Measurements from ENCODE around the gene MSLN. TPM values are rescaled to one million over a fixed set of nuclear protein-coding genes. Genes with fewer than 3 reads are reported as not detected.

The MSLN gene
- total RNA-seq, 4 donors from 2014 or later, result 0.39 TPM; not detected in 3

DNA sequence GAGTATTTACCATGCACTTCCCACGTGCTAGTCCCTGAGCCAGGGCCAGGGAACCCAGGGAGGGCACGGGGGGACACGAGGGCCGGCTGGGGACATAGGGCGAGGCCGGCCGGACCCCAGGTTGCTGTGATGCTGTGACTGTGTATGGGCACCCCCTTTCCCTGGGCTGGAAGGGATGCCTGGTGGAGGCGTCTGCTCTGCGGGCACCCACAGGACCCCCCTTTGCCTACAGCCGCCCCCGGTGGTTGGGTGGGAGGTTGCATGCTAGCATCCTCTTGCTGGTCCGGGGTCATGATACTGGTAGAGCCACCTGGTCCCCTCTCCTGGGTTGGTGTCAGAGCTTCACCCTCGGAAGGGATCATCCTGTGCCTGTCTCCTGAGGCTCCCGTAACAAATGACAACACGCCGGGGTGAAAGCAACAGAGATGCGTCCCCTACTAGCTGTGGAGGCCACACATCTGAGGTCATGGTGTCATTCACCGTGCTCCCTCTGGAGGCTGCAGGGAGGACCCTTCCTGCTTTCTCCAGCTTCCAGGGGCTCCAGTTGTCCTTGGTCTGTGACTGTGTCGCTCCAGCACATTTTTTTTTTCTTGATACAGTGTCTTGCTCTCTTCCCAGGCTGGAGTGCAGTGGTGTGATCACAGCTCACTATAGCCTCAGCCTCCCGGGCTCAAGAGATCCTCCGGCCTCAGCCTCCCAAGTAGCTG lies 16.6 kb upstream of the MSLN start:
- intact Hi-C loops (cut with DNase I), result loop anchor here (2.0 kb wide), 1 partner anchor 33 kb away; no protein-coding TSS in a partner anchor
- TF ChIP-seq POLR2AphosphoS5 (IDR thresholded peaks at IDR 0.05) (no peak), POLR2A (IDR thresholded peaks at IDR 0.05; ENCODE audit: low read depth) (no peak), EP300 (IDR thresholded peaks at IDR 0.05) (no peak)
- TF ChIP-seq, protein P1, sequence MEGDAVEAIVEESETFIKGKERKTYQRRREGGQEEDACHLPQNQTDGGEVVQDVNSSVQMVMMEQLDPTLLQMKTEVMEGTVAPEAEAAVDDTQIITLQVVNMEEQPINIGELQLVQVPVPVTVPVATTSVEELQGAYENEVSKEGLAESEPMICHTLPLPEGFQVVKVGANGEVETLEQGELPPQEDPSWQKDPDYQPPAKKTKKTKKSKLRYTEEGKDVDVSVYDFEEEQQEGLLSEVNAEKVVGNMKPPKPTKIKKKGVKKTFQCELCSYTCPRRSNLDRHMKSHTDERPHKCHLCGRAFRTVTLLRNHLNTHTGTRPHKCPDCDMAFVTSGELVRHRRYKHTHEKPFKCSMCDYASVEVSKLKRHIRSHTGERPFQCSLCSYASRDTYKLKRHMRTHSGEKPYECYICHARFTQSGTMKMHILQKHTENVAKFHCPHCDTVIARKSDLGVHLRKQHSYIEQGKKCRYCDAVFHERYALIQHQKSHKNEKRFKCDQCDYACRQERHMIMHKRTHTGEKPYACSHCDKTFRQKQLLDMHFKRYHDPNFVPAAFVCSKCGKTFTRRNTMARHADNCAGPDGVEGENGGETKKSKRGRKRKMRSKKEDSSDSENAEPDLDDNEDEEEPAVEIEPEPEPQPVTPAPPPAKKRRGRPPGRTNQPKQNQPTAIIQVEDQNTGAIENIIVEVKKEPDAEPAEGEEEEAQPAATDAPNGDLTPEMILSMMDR (IDR thresholded peaks at IDR 0.05), result no peak
- H3K36me3 ChIP-seq, result peaks cover 0 to 5% (median 0%) of the 10 kb centered on the region in 4 donors
- no peaks in the 10 kb centered on the region for H3K9me3 ChIP-seq
- H3K27ac ChIP-seq (replicated peaks in 1 of 4), result no peak overlapping the region
- H3K4me1 ChIP-seq, result peaks cover 14 to 21% (median 18%) of the 10 kb centered on the region in 4 donors
- DNase-seq (ENCODE audit: extremely low spot score), result no peak
- 74% methylated on average over 8 of the region's 21 CpGs for WGBS
- H3K4me3 ChIP-seq, result no peak overlapping the region
- peaks cover 0 to 34% (median 0%) of the 10 kb centered on the region in 4 donors for H3K27me3 ChIP-seq

DNA sequence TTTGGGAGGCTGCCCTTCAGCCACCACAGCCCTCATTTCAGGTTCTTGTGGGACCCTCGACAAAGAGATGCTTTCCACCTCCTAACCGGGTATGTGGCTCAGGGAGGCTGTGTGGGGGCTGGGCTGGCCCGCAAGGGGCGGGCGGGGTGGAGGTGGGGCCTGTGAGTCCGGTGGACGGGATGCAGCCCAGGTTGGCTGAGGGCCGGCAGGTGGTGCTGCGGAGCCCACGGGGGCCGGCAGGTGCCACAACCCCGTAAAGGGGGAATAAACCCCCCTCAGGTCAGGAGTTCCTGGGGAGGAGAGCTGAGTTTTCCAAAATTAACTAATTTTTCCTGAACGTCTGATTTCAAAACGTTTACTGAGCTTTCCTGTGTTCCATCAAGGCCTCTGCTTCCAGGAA lies 14.8 kb upstream of the MSLN start:
- peaks cover 4 to 7% (median 6%) of the 10 kb centered on the region in 4 donors for H3K4me1 ChIP-seq
- no peak for DNase-seq (ENCODE audit: extremely low spot score)
- TF ChIP-seq POLR2AphosphoS5 (IDR thresholded peaks at IDR 0.05) (no peak), POLR2A (IDR thresholded peaks at IDR 0.05; ENCODE audit: low read depth) (no peak), EP300 (IDR thresholded peaks at IDR 0.05) (no peak)
- TF ChIP-seq, protein P1 (IDR thresholded peaks at IDR 0.05), result no peak
- H3K36me3 ChIP-seq, result no peaks in the 10 kb centered on the region
- H3K27me3 ChIP-seq, result peaks cover 0 to 35% (median 0%) of the 10 kb centered on the region in 4 donors
- H3K9me3 ChIP-seq, result no peaks in the 10 kb centered on the region
- no peak overlapping the region for H3K4me3 ChIP-seq
- intact Hi-C loops (cut with DNase I), result no loop called here
- WGBS, result 1% methylated on average over 7 of the region's 14 CpGs
- no peak overlapping the region for H3K27ac ChIP-seq (replicated peaks in 1 of 4)

DNA sequence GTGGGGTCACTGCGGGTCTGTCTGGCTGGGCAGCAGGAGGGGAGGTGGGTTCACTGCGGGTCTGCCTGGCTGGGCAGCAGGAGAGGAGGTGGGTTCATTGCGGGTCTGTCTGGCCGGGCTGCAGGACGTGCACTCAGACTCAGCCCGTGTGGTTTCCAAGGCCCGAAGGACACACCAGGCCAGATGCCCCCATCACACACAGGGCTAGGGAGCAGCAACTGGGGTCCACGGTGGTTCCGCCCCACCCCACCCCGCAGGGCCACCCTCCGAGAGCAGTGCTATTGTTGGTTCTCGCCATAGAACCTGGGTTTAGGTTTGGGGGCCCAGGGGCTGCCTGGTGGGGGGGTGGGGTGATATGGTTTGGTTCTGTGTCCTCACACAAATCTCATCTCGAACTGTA lies 13.9 kb upstream of the MSLN start:
- TF ChIP-seq, protein P1 (IDR thresholded peaks at IDR 0.05), result no peak
- TF ChIP-seq POLR2A (IDR thresholded peaks at IDR 0.05; ENCODE audit: low read depth) (no peak), POLR2AphosphoS5 (IDR thresholded peaks at IDR 0.05) (no peak), EP300 (IDR thresholded peaks at IDR 0.05) (no peak)
- intact Hi-C loops (cut with DNase I), result no loop called here

DNA sequence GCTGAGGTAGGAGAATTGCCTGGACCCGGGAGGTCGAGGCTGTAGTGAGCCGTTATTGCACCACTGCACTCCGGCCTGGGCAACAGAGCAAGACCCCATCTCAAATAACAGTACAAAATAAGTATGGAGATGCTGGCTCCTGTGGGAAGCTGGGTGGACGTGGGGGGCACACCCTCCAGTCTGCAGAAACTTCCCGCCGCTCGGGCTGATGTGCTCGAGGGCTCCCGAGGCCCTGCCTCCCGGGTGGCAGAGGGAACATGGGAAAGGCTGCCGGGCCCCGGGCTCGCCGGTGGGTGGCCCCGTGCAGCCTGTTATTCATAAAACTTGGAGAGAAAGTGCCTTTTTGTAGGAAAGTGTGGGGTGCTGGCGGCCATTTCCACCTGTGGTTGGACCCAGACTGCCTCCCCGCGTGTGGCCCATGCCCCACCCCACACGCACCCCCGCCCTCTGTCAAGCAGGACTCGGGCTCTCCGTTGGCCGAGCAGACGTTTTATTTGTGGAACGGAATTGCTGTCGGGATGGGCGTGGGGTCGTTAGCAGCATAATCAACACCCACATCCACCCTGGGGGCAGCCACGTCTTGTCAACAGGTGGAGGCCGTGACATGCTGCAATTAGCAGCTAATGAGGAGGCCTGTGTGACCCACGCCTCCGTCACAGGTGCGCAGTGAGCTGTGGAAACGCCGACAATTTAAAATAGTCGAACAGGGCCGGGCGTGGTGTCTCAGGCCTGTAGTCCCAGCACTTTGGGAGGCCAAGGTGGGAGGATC lies 12.4 kb upstream of the MSLN start:
- intact Hi-C loops (cut with DNase I), result no loop called here
- 89% methylated on average over 39 of the region's 39 CpGs for WGBS
- Histone ChIP-seq H3K36me3 (no peaks in the 10 kb centered on the region), H3K9me3 (no peaks in the 10 kb centered on the region), H3K4me1 (no peaks in the 10 kb centered on the region), H3K27me3 (peaks cover 0 to 40% (median 0%) of the 10 kb centered on the region in 4 donors), H3K4me3 (no peak overlapping the region), H3K27ac (replicated peaks in 1 of 4) (no peak overlapping the region)
- DNase-seq (ENCODE audit: extremely low spot score), result no peak
- TF ChIP-seq, protein P1 (IDR thresholded peaks at IDR 0.05), result no peak
- no peak for TF ChIP-seq POLR2AphosphoS5 (IDR thresholded peaks at IDR 0.05)
- TF ChIP-seq POLR2A (IDR thresholded peaks at IDR 0.05; ENCODE audit: low read depth), result no peak
- no peak for TF ChIP-seq EP300 (IDR thresholded peaks at IDR 0.05)

More for the DNA sequence above, 13.9 kb upstream of the MSLN start:
- Histone ChIP-seq H3K9me3 (no peaks in the 10 kb centered on the region), H3K4me3 (no peak overlapping the region), H3K4me1 (no peaks in the 10 kb centered on the region), H3K27ac (replicated peaks in 1 of 4) (no peak overlapping the region), H3K36me3 (no peaks in the 10 kb centered on the region), H3K27me3 (peaks cover 0 to 44% (median 0%) of the 10 kb centered on the region in 4 donors)
- 81% methylated on average over 2 of the region's 13 CpGs for WGBS
- DNase-seq (ENCODE audit: extremely low spot score), result no peak

All from esophagus muscularis mucosa (tissue), 4 donors.